Smooth muscle cell (in vitro differentiated cells): Measurements from ENCODE around the gene CLSTN2. TPM values are rescaled to one million over a fixed set of nuclear protein-coding genes. Genes with fewer than 3 reads are reported as not detected.

Source experiments
- DNase-seq: peaks from one replicate; lab custom pipeline; 2025; ENCODE audit not compliant: unreplicated experiment; lab: John Stamatoyannopoulos, UW
- H2AFZ ChIP-seq: fragments of 200-600 bp; sonication (generic); 2 replicates; pipeline ENCODE4 v1.6.0; 2016; ENCODE audit warnings: antibody characterized with exemption, low read depth, mild to moderate bottlenecking
- H3F3A ChIP-seq: fragments of 200-600 bp; sonication (generic); 2 replicates; pipeline ENCODE4 v1.6.0; 2017; ENCODE audit warnings: antibody characterized with exemption, low read depth
- H3K27ac ChIP-seq: fragments of 200-600 bp; sonication (generic); 2 replicates; pipeline ENCODE4 v1.5.1; 2016; ENCODE audit warnings: low read depth, mild to moderate bottlenecking
- H3K27me3 ChIP-seq: fragments of 200-600 bp; sonication (generic); 2 replicates; pipeline ENCODE4 v1.6.1; 2016; ENCODE audit warnings: low read depth, mild to moderate bottlenecking
- H3K36me3 ChIP-seq: fragments of 200-600 bp; sonication (generic); 2 replicates; pipeline ENCODE4 v1.5.1; 2016; ENCODE audit warnings: low read depth
- H3K4me1 ChIP-seq: fragments of 200-600 bp; sonication (generic); 2 replicates; pipeline ENCODE4 v1.5.1; 2016; ENCODE audit warnings: low read depth
- H3K4me2 ChIP-seq: fragments of 200-600 bp; sonication (generic); 2 replicates; pipeline ENCODE4 v1.6.0; 2016; ENCODE audit warnings: mild to moderate bottlenecking
- H3K4me3 ChIP-seq: fragments of 200-600 bp; sonication (generic); 2 replicates; pipeline ENCODE4 v1.5.1; 2016; ENCODE audit warnings: mild to moderate bottlenecking
- H3K79me2 ChIP-seq: fragments of 200-600 bp; sonication (generic); 2 replicates; pipeline ENCODE4 v1.6.0; 2016; ENCODE audit warnings: low read depth, mild to moderate bottlenecking
- H3K9ac ChIP-seq: fragments of 200-600 bp; sonication (generic); 2 replicates; pipeline ENCODE4 v1.6.0; 2016; ENCODE audit warnings: low read depth
- H3K9me3 ChIP-seq: fragments of 200-600 bp; sonication (generic); replicated peaks from 2 replicates; pipeline ENCODE4 v1.5.1; 2016; ENCODE audit warnings: low read depth
- H4K20me1 ChIP-seq: fragments of 200-600 bp; sonication (generic); 2 replicates; pipeline ENCODE4 v1.6.0; 2016; ENCODE audit warnings: low read depth
- CTCF ChIP-seq: fragments of 200-600 bp; sonication (generic); IDR thresholded peaks from 2 replicates; pipeline ENCODE4 v1.5.1; 2017; ENCODE audit warnings: borderline replicate concordance, mild to moderate bottlenecking, antibody characterized with exemption; ENCODE audit not compliant: insufficient read depth, poor library complexity, severe bottlenecking
- WGBS: methylation state at CpG from one replicate; pipeline ENCODE4 v1.1.7; 2016; ENCODE audit warnings: low lambda C conversion rate; 5-methylcytosine and 5-hydroxymethylcytosine counted together
- polyA plus RNA-seq: library from polyadenylated mRNA; unstranded; fragments of >200 nt; fragmentation: Nextera tagmentation; extraction: Ambion mirVana; gene quantifications from 2 replicates; pipeline ENCODE4 v1.2.1, GENCODE V29; 2016
- total RNA-seq: library from RNA; depleted of rRNA; stranded (reverse); fragments of >200 nt; gene quantifications from 2 replicates; pipeline ENCODE4 v1.2.3, GENCODE V29; 2014

CLSTN2 gene
- total and polyA plus RNA-seq, 2 experiments from 2014 or later: 0.91 to 1.5 TPM

- no peak overlapping the region for H3K9ac ChIP-seq
- 90% methylated on average over 5 of the region's 5 CpGs for WGBS
- H3F3A ChIP-seq: no peaks in the 10 kb centered on the region
- no peak for TF ChIP-seq CTCF
- H3K36me3 ChIP-seq: no peaks in the 10 kb centered on the region
- no peaks in the 10 kb centered on the region for H3K4me1 ChIP-seq
- no peak overlapping the region for H3K4me3 ChIP-seq
- H3K27me3 ChIP-seq: no peaks in the 10 kb centered on the region
- H3K27ac ChIP-seq: no peak overlapping the region
- no peaks in the 10 kb centered on the region for H4K20me1 ChIP-seq
- H2AFZ ChIP-seq: no peak overlapping the region
- H3K9me3 ChIP-seq: no peaks in the 10 kb centered on the region
- no peak for DNase-seq
- H3K79me2 ChIP-seq: no peaks in the 10 kb centered on the region
- no peak overlapping the region for H3K4me2 ChIP-seq
Measured at GRCh38 chr3:140439527-140439926, 504.5 kb downstream of the CLSTN2 start.

- H3K36me3 ChIP-seq: no peaks in the 10 kb centered on the region
- no peaks in the 10 kb centered on the region for H3K79me2 ChIP-seq
- no peak overlapping the region for H2AFZ ChIP-seq
- H4K20me1 ChIP-seq: no peaks in the 10 kb centered on the region
- H3K9ac ChIP-seq: no peak overlapping the region
- no peak for DNase-seq
- WGBS: 94% methylated on average over 1 of the region's 1 CpG
- H3K4me3 ChIP-seq: no peak overlapping the region
- peak overlapping the region; percentile 66 for H3K27ac ChIP-seq
- no peaks in the 10 kb centered on the region for H3K9me3 ChIP-seq
- H3K4me1 ChIP-seq: no peaks in the 10 kb centered on the region
- no peak for TF ChIP-seq CTCF
- H3F3A ChIP-seq: no peaks in the 10 kb centered on the region
- no peak overlapping the region for H3K4me2 ChIP-seq
- H3K27me3 ChIP-seq: no peaks in the 10 kb centered on the region
Measured at GRCh38 chr3:140440446-140440845, 505.5 kb downstream of the CLSTN2 start.

- H3K4me1 ChIP-seq: no peaks in the 10 kb centered on the region
- 50% methylated on average over 2 of the region's 2 CpGs for WGBS
- H3F3A ChIP-seq: no peaks in the 10 kb centered on the region
- no peak overlapping the region for H2AFZ ChIP-seq
- no peak overlapping the region for H3K4me2 ChIP-seq
- no peaks in the 10 kb centered on the region for H3K36me3 ChIP-seq
- no peak overlapping the region for H3K9ac ChIP-seq
- no peak for TF ChIP-seq CTCF
- H3K79me2 ChIP-seq: no peaks in the 10 kb centered on the region
- no peak for DNase-seq
- H4K20me1 ChIP-seq: no peaks in the 10 kb centered on the region
- H3K9me3 ChIP-seq: no peaks in the 10 kb centered on the region
- peak overlapping the region; percentile 66 for H3K27ac ChIP-seq
- no peaks in the 10 kb centered on the region for H3K27me3 ChIP-seq
- no peak overlapping the region for H3K4me3 ChIP-seq
Measured at GRCh38 chr3:140441006-140441405, 506.0 kb downstream of the CLSTN2 start.

GRCh38 chr3:140442621-140443020 is 507.6 kb downstream of the CLSTN2 start:
- Histone ChIP-seq H3K9me3 (no peaks in the 10 kb centered on the region), H3K27ac (no peak overlapping the region), H3K4me2 (no peak overlapping the region), H3F3A (no peaks in the 10 kb centered on the region), H3K27me3 (no peaks in the 10 kb centered on the region), H3K79me2 (no peaks in the 10 kb centered on the region), H3K4me1 (no peaks in the 10 kb centered on the region), H3K36me3 (no peaks in the 10 kb centered on the region), H2AFZ (no peak overlapping the region), H4K20me1 (no peaks in the 10 kb centered on the region), H3K4me3 (no peak overlapping the region), H3K9ac (no peak overlapping the region)
- no peak for TF ChIP-seq CTCF
- 97% methylated on average over 2 of the region's 2 CpGs for WGBS
- no peak for DNase-seq
